ENCODE measurements around the gene RPTOR. TPM values are rescaled to one million over a fixed set of nuclear protein-coding genes. Genes with fewer than 3 reads are reported as not detected.

RPTOR gene
- total RNA-seq, 1 donor: 27.9 TPM

- Histone ChIP-seq H3K4me1 (ENCODE audit: insufficient read depth, low read length) (peaks cover 9% of the 10 kb centered on the region), H3K36me3 (ENCODE audit: insufficient read depth, low read length) (no peaks in the 10 kb centered on the region), H3K27ac (ENCODE audit: low read depth, low read length) (no peak overlapping the region), H3K9me3 (ENCODE audit: low read depth, low read length) (no peaks in the 10 kb centered on the region), H3K79me2 (ENCODE audit: insufficient read depth, low read length) (peaks cover 55% of the 10 kb centered on the region), H3K4me2 (ENCODE audit: insufficient read depth, low read length) (no peak overlapping the region), H3K4me3 (ENCODE audit: insufficient read depth, low read length) (no peak overlapping the region), H4K20me1 (ENCODE audit: insufficient read depth, low read length) (no peaks in the 10 kb centered on the region), H3K27me3 (ENCODE audit: insufficient read depth, low read length) (no peaks in the 10 kb centered on the region), H2AFZ (ENCODE audit: low read length) (no peak overlapping the region)
- no peak for TF ChIP-seq CTCF (IDR thresholded peaks at IDR 0.05; ENCODE audit: extremely low read depth, low read depth, low read length)
- DNase-seq (ENCODE audit: insufficient read length, low spot score, missing footprints): no peak
These were observed 174.8 kb downstream of the RPTOR start for GRCh38 chr17:80719449-80719848.

GRCh38 chr17:80720610-80721577, 176.3 kb downstream of the RPTOR start:
- Histone ChIP-seq H4K20me1 (ENCODE audit: insufficient read depth, low read length) (no peaks in the 10 kb centered on the region), H2AFZ (ENCODE audit: low read length) (peak overlapping the region; percentile 1), H3K36me3 (ENCODE audit: insufficient read depth, low read length) (no peaks in the 10 kb centered on the region), H3K27ac (ENCODE audit: low read depth, low read length) (no peak overlapping the region), H3K27me3 (ENCODE audit: insufficient read depth, low read length) (no peaks in the 10 kb centered on the region), H3K79me2 (ENCODE audit: insufficient read depth, low read length) (peaks cover 57% of the 10 kb centered on the region), H3K4me2 (ENCODE audit: insufficient read depth, low read length) (peak overlapping the region; percentile 27), H3K9me3 (ENCODE audit: low read depth, low read length) (no peaks in the 10 kb centered on the region), H3K4me1 (ENCODE audit: insufficient read depth, low read length) (peaks cover 24% of the 10 kb centered on the region), H3K4me3 (ENCODE audit: insufficient read depth, low read length) (peak overlapping the region; percentile 8)
- no peak for TF ChIP-seq CTCF (IDR thresholded peaks at IDR 0.05; ENCODE audit: extremely low read depth, low read depth, low read length)
- no peak for DNase-seq (ENCODE audit: insufficient read length, low spot score, missing footprints)

- Histone ChIP-seq H3K4me2 (ENCODE audit: insufficient read depth, low read length) (no peak overlapping the region), H3K4me1 (ENCODE audit: insufficient read depth, low read length) (peaks cover 31% of the 10 kb centered on the region), H3K79me2 (ENCODE audit: insufficient read depth, low read length) (peaks cover 66% of the 10 kb centered on the region), H3K27ac (ENCODE audit: low read depth, low read length) (no peak overlapping the region), H3K9me3 (ENCODE audit: low read depth, low read length) (no peaks in the 10 kb centered on the region), H3K36me3 (ENCODE audit: insufficient read depth, low read length) (no peaks in the 10 kb centered on the region), H3K4me3 (ENCODE audit: insufficient read depth, low read length) (no peak overlapping the region), H4K20me1 (ENCODE audit: insufficient read depth, low read length) (no peaks in the 10 kb centered on the region), H3K27me3 (ENCODE audit: insufficient read depth, low read length) (no peaks in the 10 kb centered on the region), H2AFZ (ENCODE audit: low read length) (no peak overlapping the region)
- DNase-seq (ENCODE audit: insufficient read length, low spot score, missing footprints): no peak
- TF ChIP-seq CTCF (IDR thresholded peaks at IDR 0.05; ENCODE audit: extremely low read depth, low read depth, low read length): no peak
These were observed 178.0 kb downstream of the RPTOR start for GRCh38 chr17:80722661-80723060.

GRCh38 chr17:80724775-80725266, 180.2 kb downstream of the RPTOR start:
- H3K4me3 ChIP-seq (ENCODE audit: insufficient read depth, low read length): peak overlapping the region; percentile 65
- H2AFZ ChIP-seq (ENCODE audit: low read length): peak overlapping the region; percentile 48

More at GRCh38 chr17:80724775-80725266, 180.2 kb downstream of the RPTOR start:
- Histone ChIP-seq H3K27ac (ENCODE audit: low read depth, low read length) (peak overlapping the region; percentile 83), H3K9me3 (ENCODE audit: low read depth, low read length) (no peaks in the 10 kb centered on the region), H3K27me3 (ENCODE audit: insufficient read depth, low read length) (no peaks in the 10 kb centered on the region), H4K20me1 (ENCODE audit: insufficient read depth, low read length) (no peaks in the 10 kb centered on the region), H3K4me1 (ENCODE audit: insufficient read depth, low read length) (peaks cover 31% of the 10 kb centered on the region), H3K4me2 (ENCODE audit: insufficient read depth, low read length) (peak overlapping the region; percentile 85), H3K36me3 (ENCODE audit: insufficient read depth, low read length) (no peaks in the 10 kb centered on the region), H3K79me2 (ENCODE audit: insufficient read depth, low read length) (peaks cover 64% of the 10 kb centered on the region)
- no peak for TF ChIP-seq CTCF (IDR thresholded peaks at IDR 0.05; ENCODE audit: extremely low read depth, low read depth, low read length)
- DNase-seq (ENCODE audit: insufficient read length, low spot score, missing footprints): peak; percentile 91
